GM19395 (cell line): ENCODE data around the gene IGFLR1.
A peak's percentile ranks its signal among the peaks of the same experiment; 100 is the strongest.
"Not testable (repeated sequence)": the region's sequence is repeated elsewhere in the genome, so short reads cannot be mapped to it uniquely, and the experiment has no call there.

ENCODE experiments used
- ATAC-seq: cut with Tn5 transposase; IDR thresholded peaks from one replicate; pipeline ENCODE4 v1.9.1; 2021; ENCODE audit warnings: mild to moderate bottlenecking, moderate library complexity; ENCODE audit not compliant: unreplicated experiment

The IGFLR1 gene

GRCh38 chr19:35713904-35714495 is 28.3 kb downstream of the IGFLR1 start:
- ATAC-seq, result no peak

GRCh38 chr19:35713506-35713850 is 28.8 kb downstream of the IGFLR1 start:
- ATAC-seq, result no peak

- ATAC-seq, result no peak
Observed at GRCh38 chr19:35712567-35713505, 29.4 kb downstream of the IGFLR1 start.

GRCh38 chr19:35710784-35711723 is 31.2 kb downstream of the IGFLR1 start:
- peak; percentile 43 for ATAC-seq

- ATAC-seq, result no peak
Observed at GRCh38 chr19:35708391-35708790, 33.9 kb downstream of the IGFLR1 start.

GRCh38 chr19:35704218-35704617 is 38.0 kb downstream of the IGFLR1 start, which contains the start of gene ZBTB32:
Gene ZBTB32, plus strand, starts transcription at chr19:35704558. Its CDS starts 10,069 bp downstream, at chr19:35714627.
- ATAC-seq, result no peak

GRCh38 chr19:35703343-35703742 is 38.9 kb downstream of the IGFLR1 start:
- no peak for ATAC-seq

GRCh38 chr19:35702223-35703012 is 39.8 kb downstream of the IGFLR1 start:
- peak; percentile 92 for ATAC-seq

GRCh38 chr19:35696835-35697234 is 45.4 kb downstream of the IGFLR1 start:
- ATAC-seq, result no peak

GRCh38 chr19:35695895-35696422 is 46.3 kb downstream of the IGFLR1 start:
- no peak for ATAC-seq

GRCh38 chr19:35693835-35694599 is 48.2 kb downstream of the IGFLR1 start:
- ATAC-seq, result peak; percentile 73

- peak; percentile 17 for ATAC-seq
Observed at GRCh38 chr19:35693422-35693821, 48.8 kb downstream of the IGFLR1 start.

- ATAC-seq, result no peak
Observed at GRCh38 chr19:35692010-35692409, 50.2 kb downstream of the IGFLR1 start.

- ATAC-seq, result not testable (repeated sequence)
Observed at GRCh38 chr19:35691106-35691505, 51.1 kb downstream of the IGFLR1 start.

- no peak for ATAC-seq
Observed at GRCh38 chr19:35689836-35690235, 52.4 kb downstream of the IGFLR1 start.
